WTC11 (cell line): ENCODE results near the gene PIRT. TPM values are rescaled to one million over a fixed set of nuclear protein-coding genes. Genes with fewer than 3 reads are reported as not detected.

Source experiments
- ATAC-seq: fragments of 200-7000 bp; cut with Tn5 transposase; 2 replicates; pipeline ENCODE4 v1.10.0; 2021; ENCODE audit warnings: mild to moderate bottlenecking, moderate library complexity
- CTCF ChIA-PET: fragments of 300-600 bp; sonication (Branson Sonifier 250); formaldehyde crosslinking; loops from one replicate; lab custom pipeline; 2021; ENCODE audit warnings: antibody characterized with exemption; lab: Charles Lee
- POLR2A ChIA-PET: fragments of 350-600 bp; sonication (Branson Sonifier 250); formaldehyde crosslinking; loops from one replicate; lab custom pipeline; 2021; ENCODE audit warnings: antibody characterized with exemption; lab: Charles Lee
- DNase-seq: peaks from one replicate; pipeline ENCODE4 v3.0.0; 2021; ENCODE audit warnings: low spot score
- H3K27ac Mint-ChIP-seq: 2 replicates; pipeline ENCODE4 v1.8.0; 2021; ENCODE audit warnings: mixed read lengths
- H3K27me3 Mint-ChIP-seq: 2 replicates; pipeline ENCODE4 v1.8.0; 2021; ENCODE audit warnings: low read depth, mild to moderate bottlenecking, moderate library complexity, mixed read lengths
- H3K36me3 Mint-ChIP-seq: 2 replicates; pipeline ENCODE4 v1.8.0; 2021; ENCODE audit warnings: mixed read lengths
- H3K4me1 Mint-ChIP-seq: 2 replicates; pipeline ENCODE4 v1.8.0; 2022; ENCODE audit warnings: mixed read lengths
- H3K4me3 Mint-ChIP-seq: 2 replicates; pipeline ENCODE4 v1.8.0; 2021; ENCODE audit warnings: mild to moderate bottlenecking, moderate library complexity, mixed read lengths
- H3K9me3 Mint-ChIP-seq: 2 replicates; pipeline ENCODE4 v1.8.0; 2021; ENCODE audit warnings: mixed read lengths
- ETV6 ChIP-seq: sonication (generic); formaldehyde crosslinking; IDR thresholded peaks from 2 replicates; pipeline ENCODE4 v1.8.1; 2022; ENCODE audit warnings: mild to moderate bottlenecking, missing genetic modification reagents
- FOXK1 ChIP-seq: sonication (generic); formaldehyde crosslinking; IDR thresholded peaks from 2 replicates; pipeline ENCODE4 v1.8.0; 2022; ENCODE audit warnings: mild to moderate bottlenecking, moderate library complexity, missing genetic modification reagents
- FOXP1 ChIP-seq: sonication (generic); formaldehyde crosslinking; IDR thresholded peaks from 2 replicates; pipeline ENCODE4 v1.8.0; 2022; ENCODE audit warnings: missing genetic modification reagents, mild to moderate bottlenecking, moderate library complexity, borderline replicate concordance
- GRHL2 ChIP-seq: fragments of 250-450 bp; sonication (Bioruptor Pico); IDR thresholded peaks from 2 replicates; pipeline ENCODE4 v1.8.0; 2022; ENCODE audit warnings: mild to moderate bottlenecking, moderate library complexity; ENCODE audit not compliant: insufficient replicate concordance, severe bottlenecking
- GTF2I ChIP-seq: fragments of 250-450 bp; sonication (Bioruptor Pico); conservative IDR thresholded peaks from 2 replicates; pipeline ENCODE4 v1.4.0; 2021; ENCODE audit warnings: mild to moderate bottlenecking
- HMGXB4 ChIP-seq: sonication (generic); formaldehyde crosslinking; IDR thresholded peaks from 2 replicates; pipeline ENCODE4 v1.8.1; 2023; ENCODE audit warnings: mild to moderate bottlenecking, moderate library complexity, missing genetic modification reagents
- MXD4 ChIP-seq: fragments of 250-450 bp; sonication (Bioruptor Pico); IDR thresholded peaks from 2 replicates; pipeline ENCODE4 v1.8.0; 2021; ENCODE audit warnings: mild to moderate bottlenecking, moderate library complexity, borderline replicate concordance
- NFATC4 ChIP-seq: fragments of 250-450 bp; sonication (Bioruptor Pico); IDR thresholded peaks from 2 replicates; pipeline ENCODE4 v1.9.0; 2021; ENCODE audit warnings: mild to moderate bottlenecking
- NR3C1 ChIP-seq: sonication (generic); formaldehyde crosslinking; conservative IDR thresholded peaks from 2 replicates; pipeline ENCODE4 v1.8.1; 2023; ENCODE audit warnings: low read depth, mild to moderate bottlenecking, missing genetic modification reagents
- RORB ChIP-seq: fragments of 250-450 bp; sonication (Bioruptor Pico); IDR thresholded peaks from 2 replicates; pipeline ENCODE4 v1.9.0; 2021; ENCODE audit warnings: mild to moderate bottlenecking
- TCF7 ChIP-seq: sonication (generic); formaldehyde crosslinking; IDR thresholded peaks from 2 replicates; pipeline ENCODE4 v1.8.0; 2022; ENCODE audit warnings: mild to moderate bottlenecking, low read depth, missing genetic modification reagents, moderate library complexity
- TEAD4 ChIP-seq: sonication (generic); formaldehyde crosslinking; IDR thresholded peaks from 2 replicates; pipeline ENCODE4 v1.8.0; 2022; ENCODE audit warnings: mild to moderate bottlenecking, missing genetic modification reagents
- ZNF219 ChIP-seq: sonication (generic); formaldehyde crosslinking; IDR thresholded peaks from 2 replicates; pipeline ENCODE4 v1.8.0; 2023; ENCODE audit warnings: missing genetic modification reagents, mild to moderate bottlenecking, borderline replicate concordance
- ZNF232 ChIP-seq: sonication (generic); formaldehyde crosslinking; IDR thresholded peaks from 2 replicates; pipeline ENCODE4 v1.8.0; 2022; ENCODE audit warnings: mild to moderate bottlenecking, missing genetic modification reagents
- total RNA-seq: library from RNA; stranded (reverse); gene quantifications from 3 replicates; pipeline ENCODE4 v1.2.3, GENCODE V29; 2021
- TF ChIP-seq, protein P1 (sequence below): sonication (generic); formaldehyde crosslinking; IDR thresholded peaks from 2 replicates; pipeline ENCODE4 v1.8.1; 2022; ENCODE audit warnings: missing genetic modification reagents, borderline replicate concordance
- TF ChIP-seq, protein P2 (sequence below): sonication (generic); formaldehyde crosslinking; IDR thresholded peaks from 2 replicates; pipeline ENCODE4 v1.8.1; 2022; ENCODE audit warnings: mild to moderate bottlenecking, missing genetic modification reagents, moderate library complexity, borderline replicate concordance
- TF ChIP-seq, protein P3 (sequence below): sonication (generic); formaldehyde crosslinking; IDR thresholded peaks from 2 replicates; pipeline ENCODE4 v1.8.1; 2023; ENCODE audit warnings: mild to moderate bottlenecking, missing genetic modification reagents, moderate library complexity
- TF ChIP-seq, protein P4 (sequence below): fragments of 250-450 bp; sonication (Bioruptor Pico); IDR thresholded peaks from 2 replicates; pipeline ENCODE4 v1.9.0; 2021; ENCODE audit warnings: mild to moderate bottlenecking
- TF ChIP-seq, protein P5 (sequence below): sonication (generic); formaldehyde crosslinking; IDR thresholded peaks from 2 replicates; pipeline ENCODE4 v1.8.1; 2023; ENCODE audit warnings: mild to moderate bottlenecking, missing genetic modification reagents

The PIRT gene
- total RNA-seq, 1 experiment from 2014 or later, result not detected

GRCh38 chr17:10798332-10798749 lies 39.5 kb downstream of the PIRT start:
- TF ChIP-seq TEAD4 (CRISPR knock-in tag) (no peak), GRHL2 (no peak), FOXP1 (CRISPR knock-in tag) (no peak), FOXK1 (no peak), ETV6 (CRISPR knock-in tag) (no peak), RORB (CRISPR knock-in tag) (no peak), ZNF219 (CRISPR knock-in tag) (no peak), NR3C1 (CRISPR knock-in tag) (no peak), GTF2I (CRISPR knock-in tag) (no peak), ZNF232 (CRISPR knock-in tag) (no peak), TCF7 (CRISPR knock-in tag) (no peak), NFATC4 (CRISPR knock-in tag) (no peak), HMGXB4 (CRISPR knock-in tag) (no peak), MXD4 (CRISPR knock-in tag) (no peak)
- TF ChIP-seq, protein P1, sequence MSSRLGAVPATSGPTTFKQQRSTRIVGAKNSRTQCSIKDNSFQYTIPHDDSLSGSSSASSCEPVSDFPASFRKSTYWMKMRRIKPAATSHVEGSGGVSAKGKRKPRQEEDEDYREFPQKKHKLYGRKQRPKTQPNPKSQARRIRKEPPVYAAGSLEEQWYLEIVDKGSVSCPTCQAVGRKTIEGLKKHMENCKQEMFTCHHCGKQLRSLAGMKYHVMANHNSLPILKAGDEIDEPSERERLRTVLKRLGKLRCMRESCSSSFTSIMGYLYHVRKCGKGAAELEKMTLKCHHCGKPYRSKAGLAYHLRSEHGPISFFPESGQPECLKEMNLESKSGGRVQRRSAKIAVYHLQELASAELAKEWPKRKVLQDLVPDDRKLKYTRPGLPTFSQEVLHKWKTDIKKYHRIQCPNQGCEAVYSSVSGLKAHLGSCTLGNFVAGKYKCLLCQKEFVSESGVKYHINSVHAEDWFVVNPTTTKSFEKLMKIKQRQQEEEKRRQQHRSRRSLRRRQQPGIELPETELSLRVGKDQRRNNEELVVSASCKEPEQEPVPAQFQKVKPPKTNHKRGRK, result no peak
- TF ChIP-seq, protein P2, sequence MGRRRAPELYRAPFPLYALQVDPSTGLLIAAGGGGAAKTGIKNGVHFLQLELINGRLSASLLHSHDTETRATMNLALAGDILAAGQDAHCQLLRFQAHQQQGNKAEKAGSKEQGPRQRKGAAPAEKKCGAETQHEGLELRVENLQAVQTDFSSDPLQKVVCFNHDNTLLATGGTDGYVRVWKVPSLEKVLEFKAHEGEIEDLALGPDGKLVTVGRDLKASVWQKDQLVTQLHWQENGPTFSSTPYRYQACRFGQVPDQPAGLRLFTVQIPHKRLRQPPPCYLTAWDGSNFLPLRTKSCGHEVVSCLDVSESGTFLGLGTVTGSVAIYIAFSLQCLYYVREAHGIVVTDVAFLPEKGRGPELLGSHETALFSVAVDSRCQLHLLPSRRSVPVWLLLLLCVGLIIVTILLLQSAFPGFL (CRISPR knock-in tag), result no peak
- TF ChIP-seq, protein P3, sequence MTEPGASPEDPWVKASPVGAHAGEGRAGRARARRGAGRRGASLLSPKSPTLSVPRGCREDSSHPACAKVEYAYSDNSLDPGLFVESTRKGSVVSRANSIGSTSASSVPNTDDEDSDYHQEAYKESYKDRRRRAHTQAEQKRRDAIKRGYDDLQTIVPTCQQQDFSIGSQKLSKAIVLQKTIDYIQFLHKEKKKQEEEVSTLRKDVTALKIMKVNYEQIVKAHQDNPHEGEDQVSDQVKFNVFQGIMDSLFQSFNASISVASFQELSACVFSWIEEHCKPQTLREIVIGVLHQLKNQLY (CRISPR knock-in tag), result no peak
- TF ChIP-seq, protein P4, sequence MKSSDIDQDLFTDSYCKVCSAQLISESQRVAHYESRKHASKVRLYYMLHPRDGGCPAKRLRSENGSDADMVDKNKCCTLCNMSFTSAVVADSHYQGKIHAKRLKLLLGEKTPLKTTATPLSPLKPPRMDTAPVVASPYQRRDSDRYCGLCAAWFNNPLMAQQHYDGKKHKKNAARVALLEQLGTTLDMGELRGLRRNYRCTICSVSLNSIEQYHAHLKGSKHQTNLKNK (CRISPR knock-in tag), result no peak
- TF ChIP-seq, protein P5, sequence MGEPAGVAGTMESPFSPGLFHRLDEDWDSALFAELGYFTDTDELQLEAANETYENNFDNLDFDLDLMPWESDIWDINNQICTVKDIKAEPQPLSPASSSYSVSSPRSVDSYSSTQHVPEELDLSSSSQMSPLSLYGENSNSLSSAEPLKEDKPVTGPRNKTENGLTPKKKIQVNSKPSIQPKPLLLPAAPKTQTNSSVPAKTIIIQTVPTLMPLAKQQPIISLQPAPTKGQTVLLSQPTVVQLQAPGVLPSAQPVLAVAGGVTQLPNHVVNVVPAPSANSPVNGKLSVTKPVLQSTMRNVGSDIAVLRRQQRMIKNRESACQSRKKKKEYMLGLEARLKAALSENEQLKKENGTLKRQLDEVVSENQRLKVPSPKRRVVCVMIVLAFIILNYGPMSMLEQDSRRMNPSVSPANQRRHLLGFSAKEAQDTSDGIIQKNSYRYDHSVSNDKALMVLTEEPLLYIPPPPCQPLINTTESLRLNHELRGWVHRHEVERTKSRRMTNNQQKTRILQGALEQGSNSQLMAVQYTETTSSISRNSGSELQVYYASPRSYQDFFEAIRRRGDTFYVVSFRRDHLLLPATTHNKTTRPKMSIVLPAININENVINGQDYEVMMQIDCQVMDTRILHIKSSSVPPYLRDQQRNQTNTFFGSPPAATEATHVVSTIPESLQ (CRISPR knock-in tag), result no peak
- ChIA-PET CTCF (interaction anchor here (1.1 to 2.5 kb wide), 4 partner anchors 25 to 61 kb away, joined by 3 to 12 read pairs (median 4); no protein-coding TSS in a partner anchor), POLR2A (no interaction called here)
- no peaks in the 10 kb centered on the region for H3K27me3 Mint-ChIP-seq
- DNase-seq (no peak), ATAC-seq (no peak)
- H3K9me3 Mint-ChIP-seq, result no peaks in the 10 kb centered on the region
- no peak overlapping the region for H3K4me3 Mint-ChIP-seq
- no peaks in the 10 kb centered on the region for H3K36me3 Mint-ChIP-seq
- no peak overlapping the region for H3K27ac Mint-ChIP-seq
- peaks cover 4% of the 10 kb centered on the region; the same call in 1 of the 2 replicates for H3K4me1 Mint-ChIP-seq
